HepG2 (cell line): ENCODE data around the gene AMPD2. TPM values are rescaled to one million over a fixed set of nuclear protein-coding genes. Genes with fewer than 3 reads are reported as not detected.

Source experiments
- CENPT ChIP-seq: sonication (generic); formaldehyde crosslinking; IDR thresholded peaks from 2 replicates; pipeline ENCODE4 v1.8.0; 2022; ENCODE audit warnings: low read depth, mild to moderate bottlenecking, moderate library complexity, missing genetic modification reagents
- FOSL1 ChIP-seq: sonication (generic); formaldehyde crosslinking; IDR thresholded peaks from 2 replicates; pipeline ENCODE4 v1.9.0; 2021; ENCODE audit warnings: missing genetic modification reagents, borderline replicate concordance
- PLRG1 ChIP-seq: fragments of 450-650 bp; conservative IDR thresholded peaks from 2 replicates; pipeline ENCODE4 v1.6.1; 2016
- SALL1 ChIP-seq: sonication (generic); formaldehyde crosslinking; IDR thresholded peaks from 2 replicates; pipeline ENCODE4 v1.8.0; 2022; ENCODE audit warnings: mild to moderate bottlenecking, missing genetic modification reagents
- SRSF4 ChIP-seq: fragments of 200-400 bp; formaldehyde crosslinking; IDR thresholded peaks from one replicate; pipeline ENCODE4 v1.6.1; 2018; ENCODE audit warnings: mild to moderate bottlenecking, low read depth, low read length, moderate library complexity; ENCODE audit not compliant: poor library complexity, severe bottlenecking
- TAF1 ChIP-seq: sonication (generic); formaldehyde crosslinking; IDR thresholded peaks from 2 replicates; pipeline ENCODE4 v1.4.0; 2020; ENCODE audit warnings: missing genetic modification reagents
- ZNF343 ChIP-seq: sonication (generic); formaldehyde crosslinking; IDR thresholded peaks from 2 replicates; pipeline ENCODE4 v1.4.0; 2020; ENCODE audit warnings: mild to moderate bottlenecking, missing genetic modification reagents
- ZNF724P ChIP-seq: sonication (generic); formaldehyde crosslinking; IDR thresholded peaks from 2 replicates; pipeline ENCODE4 v1.8.0; 2022; ENCODE audit warnings: missing genetic modification reagents, borderline replicate concordance
- ZSCAN31 ChIP-seq: sonication (generic); formaldehyde crosslinking; IDR thresholded peaks from 2 replicates; pipeline ENCODE4 v1.5.0; 2020; ENCODE audit warnings: low read depth, mild to moderate bottlenecking, missing genetic modification reagents
- polyA plus RNA-seq, 8 experiments: library from polyadenylated mRNA; depleted of rRNA in 3 of 8; stranded (reverse) in 7 of 8; unstranded in 1 of 8; fragments of >200 nt; fragmentation: Illumina TruSeq in 4 of 8; extraction: Trizol in 4 of 8; gene quantifications; 2 replicates each; pipeline versions ENCODE4 v1.2.1 to v1.2.3, GENCODE V29; 2011 to 2016; ENCODE audit warnings: low read depth in 4 of 8, missing spikeins in 1 of 8, mixed read lengths in 1 of 8; ENCODE audit not compliant: insufficient read depth in 1 of 8
- total RNA-seq, 5 experiments: library from RNA; depleted of rRNA; stranded (reverse); fragments of >200 nt; fragmentation: Illumina TruSeq; extraction: Trizol; gene quantifications; 2 replicates each; pipeline ENCODE4 v1.2.3, GENCODE V29; 2016; ENCODE audit warnings: low read depth in 1 of 5
- TF ChIP-seq, protein P1 (sequence below): sonication (generic); formaldehyde crosslinking; IDR thresholded peaks from 2 replicates; pipeline ENCODE4 v1.4.0; 2020; ENCODE audit warnings: mild to moderate bottlenecking, missing genetic modification reagents
- TF ChIP-seq, protein P2 (sequence below): sonication (generic); formaldehyde crosslinking; IDR thresholded peaks from 2 replicates; pipeline ENCODE4 v1.8.0; 2022; ENCODE audit warnings: missing genetic modification reagents, low read depth, mild to moderate bottlenecking, borderline replicate concordance
- TF ChIP-seq, protein P3 (sequence below): sonication (generic); formaldehyde crosslinking; IDR thresholded peaks from 2 replicates; pipeline ENCODE4 v1.5.1; 2020; ENCODE audit warnings: missing genetic modification reagents, mild to moderate bottlenecking, borderline replicate concordance
- TF ChIP-seq, protein P4 (sequence below): sonication (generic); formaldehyde crosslinking; IDR thresholded peaks from 2 replicates; pipeline ENCODE4 v1.5.1; 2020; ENCODE audit warnings: mild to moderate bottlenecking, missing genetic modification reagents, borderline replicate concordance
- TF ChIP-seq, protein P5 (sequence below): sonication (generic); formaldehyde crosslinking; IDR thresholded peaks from 2 replicates; pipeline ENCODE4 v1.4.0; 2020; ENCODE audit warnings: missing genetic modification reagents
- TF ChIP-seq, protein P6 (sequence below), 2 experiments: fragments of 450-650 bp in 1 of 2; sonication (generic) in 1 of 2; formaldehyde crosslinking; IDR thresholded peaks; 2 replicates each; pipeline versions ENCODE4 v1.5.0 to v1.8.0; 2020 to 2022; ENCODE audit warnings: mild to moderate bottlenecking in 1 of 2, missing genetic modification reagents in 1 of 2
- TF ChIP-seq, protein P7 (sequence below): sonication (generic); formaldehyde crosslinking; IDR thresholded peaks from 2 replicates; pipeline ENCODE4 v1.4.0; 2020; ENCODE audit warnings: mild to moderate bottlenecking, missing genetic modification reagents

Gene AMPD2
- total and polyA plus RNA-seq, 2 of the 13 experiments (the other 11 are each of a cell fraction or from before 2014, with no cell fraction given): 62.3 to 82.0 TPM

DNA sequence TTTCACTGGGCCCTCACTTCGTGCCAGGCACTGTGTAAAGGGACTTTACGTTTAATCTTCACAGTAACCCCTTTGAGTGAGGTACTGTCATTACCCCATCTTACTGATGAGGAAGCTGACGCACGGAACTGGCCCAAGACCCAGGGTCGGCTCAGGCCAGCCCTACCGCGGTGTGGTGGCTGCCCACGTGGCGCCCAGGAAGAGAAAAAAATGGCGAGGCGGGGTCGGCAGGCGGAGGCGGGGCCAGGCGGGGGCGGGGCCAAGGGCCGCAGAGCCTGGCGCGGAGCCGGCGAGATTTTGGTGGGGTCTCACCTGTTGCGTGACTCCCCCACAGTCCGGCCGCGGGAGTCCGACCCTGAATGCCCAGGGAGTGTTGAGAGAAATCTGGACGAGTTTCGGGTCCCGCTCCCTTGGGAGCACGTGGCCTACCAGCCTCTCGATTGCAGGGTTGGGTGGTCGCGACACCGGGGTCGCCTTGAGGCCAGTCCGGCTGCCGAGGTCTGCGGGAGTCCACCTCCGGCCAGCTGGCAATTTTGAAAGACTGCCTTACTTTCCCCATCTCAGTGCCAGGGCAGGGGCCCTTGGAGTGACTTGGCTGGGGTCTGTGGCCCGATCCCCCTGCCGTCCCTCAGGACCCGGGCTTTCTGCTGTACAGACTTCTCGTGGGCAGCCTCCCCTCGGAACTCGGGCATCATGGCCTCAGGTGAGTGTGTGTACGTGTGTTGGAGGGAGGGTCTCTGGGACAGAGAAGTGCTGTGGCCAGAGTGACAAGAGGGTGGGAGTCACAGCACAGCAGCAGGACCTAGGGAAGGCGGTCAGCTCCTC is at the start of gene AMPD2, which contains the start of gene GNAT2 (continued):
- TF ChIP-seq, protein P1, sequence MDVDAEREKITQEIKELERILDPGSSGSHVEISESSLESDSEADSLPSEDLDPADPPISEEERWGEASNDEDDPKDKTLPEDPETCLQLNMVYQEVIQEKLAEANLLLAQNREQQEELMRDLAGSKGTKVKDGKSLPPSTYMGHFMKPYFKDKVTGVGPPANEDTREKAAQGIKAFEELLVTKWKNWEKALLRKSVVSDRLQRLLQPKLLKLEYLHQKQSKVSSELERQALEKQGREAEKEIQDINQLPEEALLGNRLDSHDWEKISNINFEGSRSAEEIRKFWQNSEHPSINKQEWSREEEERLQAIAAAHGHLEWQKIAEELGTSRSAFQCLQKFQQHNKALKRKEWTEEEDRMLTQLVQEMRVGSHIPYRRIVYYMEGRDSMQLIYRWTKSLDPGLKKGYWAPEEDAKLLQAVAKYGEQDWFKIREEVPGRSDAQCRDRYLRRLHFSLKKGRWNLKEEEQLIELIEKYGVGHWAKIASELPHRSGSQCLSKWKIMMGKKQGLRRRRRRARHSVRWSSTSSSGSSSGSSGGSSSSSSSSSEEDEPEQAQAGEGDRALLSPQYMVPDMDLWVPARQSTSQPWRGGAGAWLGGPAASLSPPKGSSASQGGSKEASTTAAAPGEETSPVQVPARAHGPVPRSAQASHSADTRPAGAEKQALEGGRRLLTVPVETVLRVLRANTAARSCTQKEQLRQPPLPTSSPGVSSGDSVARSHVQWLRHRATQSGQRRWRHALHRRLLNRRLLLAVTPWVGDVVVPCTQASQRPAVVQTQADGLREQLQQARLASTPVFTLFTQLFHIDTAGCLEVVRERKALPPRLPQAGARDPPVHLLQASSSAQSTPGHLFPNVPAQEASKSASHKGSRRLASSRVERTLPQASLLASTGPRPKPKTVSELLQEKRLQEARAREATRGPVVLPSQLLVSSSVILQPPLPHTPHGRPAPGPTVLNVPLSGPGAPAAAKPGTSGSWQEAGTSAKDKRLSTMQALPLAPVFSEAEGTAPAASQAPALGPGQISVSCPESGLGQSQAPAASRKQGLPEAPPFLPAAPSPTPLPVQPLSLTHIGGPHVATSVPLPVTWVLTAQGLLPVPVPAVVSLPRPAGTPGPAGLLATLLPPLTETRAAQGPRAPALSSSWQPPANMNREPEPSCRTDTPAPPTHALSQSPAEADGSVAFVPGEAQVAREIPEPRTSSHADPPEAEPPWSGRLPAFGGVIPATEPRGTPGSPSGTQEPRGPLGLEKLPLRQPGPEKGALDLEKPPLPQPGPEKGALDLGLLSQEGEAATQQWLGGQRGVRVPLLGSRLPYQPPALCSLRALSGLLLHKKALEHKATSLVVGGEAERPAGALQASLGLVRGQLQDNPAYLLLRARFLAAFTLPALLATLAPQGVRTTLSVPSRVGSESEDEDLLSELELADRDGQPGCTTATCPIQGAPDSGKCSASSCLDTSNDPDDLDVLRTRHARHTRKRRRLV (CRISPR knock-in tag): no peak
- peak; percentile 79 for TF ChIP-seq TAF1 (CRISPR knock-in tag)
- TF ChIP-seq, protein P2, sequence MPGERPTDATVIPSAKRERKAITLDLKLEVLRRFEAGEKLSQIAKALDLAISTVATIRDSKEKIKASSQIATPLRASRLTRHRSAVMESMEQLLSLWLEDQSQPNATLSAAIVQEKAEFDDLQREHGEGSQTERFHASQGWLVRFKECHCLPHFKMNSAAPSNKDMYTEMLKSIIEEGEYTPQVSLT: no peak
- TF ChIP-seq, protein P3, sequence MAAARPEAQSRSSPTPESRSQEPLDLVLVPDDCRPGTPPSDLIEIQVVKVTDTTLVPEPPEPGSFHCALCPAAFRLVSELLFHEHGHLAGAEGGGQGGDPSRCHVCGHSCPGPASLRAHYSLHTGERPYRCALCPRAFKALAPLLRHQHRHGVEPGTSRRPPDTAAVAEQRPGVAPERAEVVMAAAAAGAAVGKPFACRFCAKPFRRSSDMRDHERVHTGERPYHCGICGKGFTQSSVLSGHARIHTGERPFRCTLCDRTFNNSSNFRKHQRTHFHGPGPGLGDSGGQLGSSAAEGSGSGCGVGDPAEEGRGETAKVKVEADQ: peak; percentile 50; the same call in 1 of the 2 replicates
- TF ChIP-seq SRSF4: no peak
- TF ChIP-seq, protein P4, sequence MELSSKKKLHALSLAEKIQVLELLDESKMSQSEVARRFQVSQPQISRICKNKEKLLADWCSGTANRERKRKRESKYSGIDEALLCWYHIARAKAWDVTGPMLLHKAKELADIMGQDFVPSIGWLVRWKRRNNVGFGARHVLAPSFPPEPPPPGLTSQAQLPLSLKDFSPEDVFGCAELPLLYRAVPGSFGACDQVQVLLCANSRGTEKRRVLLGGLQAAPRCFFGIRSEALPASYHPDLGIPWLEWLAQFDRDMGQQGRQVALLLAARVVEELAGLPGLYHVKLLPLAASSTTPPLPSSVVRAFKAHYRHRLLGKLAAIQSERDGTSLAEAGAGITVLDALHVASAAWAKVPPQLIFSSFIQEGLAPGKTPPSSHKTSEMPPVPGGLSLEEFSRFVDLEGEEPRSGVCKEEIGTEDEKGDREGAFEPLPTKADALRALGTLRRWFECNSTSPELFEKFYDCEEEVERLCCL (CRISPR knock-in tag): no peak
- TF ChIP-seq ZNF343 (CRISPR knock-in tag): 0 out of 2 replicates have a peak, but pooled peaks have one; percentile 8
- TF ChIP-seq, protein P5, sequence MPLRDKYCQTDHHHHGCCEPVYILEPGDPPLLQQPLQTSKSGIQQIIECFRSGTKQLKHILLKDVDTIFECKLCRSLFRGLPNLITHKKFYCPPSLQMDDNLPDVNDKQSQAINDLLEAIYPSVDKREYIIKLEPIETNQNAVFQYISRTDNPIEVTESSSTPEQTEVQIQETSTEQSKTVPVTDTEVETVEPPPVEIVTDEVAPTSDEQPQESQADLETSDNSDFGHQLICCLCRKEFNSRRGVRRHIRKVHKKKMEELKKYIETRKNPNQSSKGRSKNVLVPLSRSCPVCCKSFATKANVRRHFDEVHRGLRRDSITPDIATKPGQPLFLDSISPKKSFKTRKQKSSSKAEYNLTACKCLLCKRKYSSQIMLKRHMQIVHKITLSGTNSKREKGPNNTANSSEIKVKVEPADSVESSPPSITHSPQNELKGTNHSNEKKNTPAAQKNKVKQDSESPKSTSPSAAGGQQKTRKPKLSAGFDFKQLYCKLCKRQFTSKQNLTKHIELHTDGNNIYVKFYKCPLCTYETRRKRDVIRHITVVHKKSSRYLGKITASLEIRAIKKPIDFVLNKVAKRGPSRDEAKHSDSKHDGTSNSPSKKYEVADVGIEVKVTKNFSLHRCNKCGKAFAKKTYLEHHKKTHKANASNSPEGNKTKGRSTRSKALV (CRISPR knock-in tag): peak; percentile 66; the same call in 1 of the 2 replicates
- no peak; the same call in 1 of the 2 replicates for TF ChIP-seq CENPT (CRISPR knock-in tag)
- TF ChIP-seq ZNF724P (CRISPR knock-in tag): no peak
- no peak for TF ChIP-seq PLRG1
- no peak for TF ChIP-seq FOSL1 (CRISPR knock-in tag)
- peak; percentile 74 for TF ChIP-seq SALL1 (CRISPR knock-in tag)
- peak; percentile 62; the same call in 1 of the 2 replicates for TF ChIP-seq ZSCAN31
- TF ChIP-seq, protein P6, sequence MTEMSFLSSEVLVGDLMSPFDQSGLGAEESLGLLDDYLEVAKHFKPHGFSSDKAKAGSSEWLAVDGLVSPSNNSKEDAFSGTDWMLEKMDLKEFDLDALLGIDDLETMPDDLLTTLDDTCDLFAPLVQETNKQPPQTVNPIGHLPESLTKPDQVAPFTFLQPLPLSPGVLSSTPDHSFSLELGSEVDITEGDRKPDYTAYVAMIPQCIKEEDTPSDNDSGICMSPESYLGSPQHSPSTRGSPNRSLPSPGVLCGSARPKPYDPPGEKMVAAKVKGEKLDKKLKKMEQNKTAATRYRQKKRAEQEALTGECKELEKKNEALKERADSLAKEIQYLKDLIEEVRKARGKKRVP (CRISPR knock-in tag; IDR thresholded peaks at IDR 0.05): 0 out of 4 replicates have a peak, but pooled peaks of 1 of the 2 experiments have one; percentile 16
- TF ChIP-seq, protein P7, sequence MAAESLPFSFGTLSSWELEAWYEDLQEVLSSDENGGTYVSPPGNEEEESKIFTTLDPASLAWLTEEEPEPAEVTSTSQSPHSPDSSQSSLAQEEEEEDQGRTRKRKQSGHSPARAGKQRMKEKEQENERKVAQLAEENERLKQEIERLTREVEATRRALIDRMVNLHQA (CRISPR knock-in tag): no peak
